Smooth muscle cell (in vitro differentiated cells): ENCODE data around the gene CD82. TPM values are rescaled to one million over a fixed set of nuclear protein-coding genes. Genes with fewer than 3 reads are reported as not detected.

ENCODE experiments used
- DNase-seq: peaks from one replicate; lab custom pipeline; 2025; ENCODE audit not compliant: unreplicated experiment; lab: John Stamatoyannopoulos, UW
- H2AFZ ChIP-seq: fragments of 200-600 bp; sonication (generic); 2 replicates; pipeline ENCODE4 v1.6.0; 2016; ENCODE audit warnings: antibody characterized with exemption, low read depth, mild to moderate bottlenecking
- H3F3A ChIP-seq: fragments of 200-600 bp; sonication (generic); 2 replicates; pipeline ENCODE4 v1.6.0; 2017; ENCODE audit warnings: antibody characterized with exemption, low read depth
- H3K27ac ChIP-seq: fragments of 200-600 bp; sonication (generic); 2 replicates; pipeline ENCODE4 v1.5.1; 2016; ENCODE audit warnings: low read depth, mild to moderate bottlenecking
- H3K27me3 ChIP-seq: fragments of 200-600 bp; sonication (generic); 2 replicates; pipeline ENCODE4 v1.6.1; 2016; ENCODE audit warnings: low read depth, mild to moderate bottlenecking
- H3K36me3 ChIP-seq: fragments of 200-600 bp; sonication (generic); 2 replicates; pipeline ENCODE4 v1.5.1; 2016; ENCODE audit warnings: low read depth
- H3K4me1 ChIP-seq: fragments of 200-600 bp; sonication (generic); 2 replicates; pipeline ENCODE4 v1.5.1; 2016; ENCODE audit warnings: low read depth
- H3K4me2 ChIP-seq: fragments of 200-600 bp; sonication (generic); 2 replicates; pipeline ENCODE4 v1.6.0; 2016; ENCODE audit warnings: mild to moderate bottlenecking
- H3K4me3 ChIP-seq: fragments of 200-600 bp; sonication (generic); 2 replicates; pipeline ENCODE4 v1.5.1; 2016; ENCODE audit warnings: mild to moderate bottlenecking
- H3K79me2 ChIP-seq: fragments of 200-600 bp; sonication (generic); 2 replicates; pipeline ENCODE4 v1.6.0; 2016; ENCODE audit warnings: low read depth, mild to moderate bottlenecking
- H3K9ac ChIP-seq: fragments of 200-600 bp; sonication (generic); 2 replicates; pipeline ENCODE4 v1.6.0; 2016; ENCODE audit warnings: low read depth
- H3K9me3 ChIP-seq: fragments of 200-600 bp; sonication (generic); replicated peaks from 2 replicates; pipeline ENCODE4 v1.5.1; 2016; ENCODE audit warnings: low read depth
- H4K20me1 ChIP-seq: fragments of 200-600 bp; sonication (generic); 2 replicates; pipeline ENCODE4 v1.6.0; 2016; ENCODE audit warnings: low read depth
- CTCF ChIP-seq: fragments of 200-600 bp; sonication (generic); IDR thresholded peaks from 2 replicates; pipeline ENCODE4 v1.5.1; 2017; ENCODE audit warnings: borderline replicate concordance, mild to moderate bottlenecking, antibody characterized with exemption; ENCODE audit not compliant: insufficient read depth, poor library complexity, severe bottlenecking
- WGBS: methylation state at CpG from one replicate; pipeline ENCODE4 v1.1.7; 2016; ENCODE audit warnings: low lambda C conversion rate; 5-methylcytosine and 5-hydroxymethylcytosine counted together
- polyA plus RNA-seq: library from polyadenylated mRNA; unstranded; fragments of >200 nt; fragmentation: Nextera tagmentation; extraction: Ambion mirVana; gene quantifications from 2 replicates; pipeline ENCODE4 v1.2.1, GENCODE V29; 2016
- total RNA-seq: library from RNA; depleted of rRNA; stranded (reverse); fragments of >200 nt; gene quantifications from 2 replicates; pipeline ENCODE4 v1.2.3, GENCODE V29; 2014

Gene CD82
- total and polyA plus RNA-seq, 2 experiments from 2014 or later: 58.6 to 270 TPM

GRCh38 chr11:44580701-44581100 lies 15.2 kb downstream of the CD82 start:
- 55% methylated on average over 2 of the region's 2 CpGs for WGBS
- Histone ChIP-seq H3K27me3 (no peaks in the 10 kb centered on the region), H3K4me1 (peaks cover 6% of the 10 kb centered on the region), H3K27ac (no peak overlapping the region), H3K4me2 (no peak overlapping the region), H3K9ac (no peak overlapping the region), H3F3A (no peaks in the 10 kb centered on the region), H3K9me3 (no peaks in the 10 kb centered on the region), H2AFZ (no peak overlapping the region), H3K36me3 (no peaks in the 10 kb centered on the region), H4K20me1 (peaks cover 35% of the 10 kb centered on the region), H3K4me3 (no peak overlapping the region), H3K79me2 (peaks cover 10% of the 10 kb centered on the region)
- no peak for TF ChIP-seq CTCF
- DNase-seq: no peak

- Histone ChIP-seq H3K79me2 (peaks cover 10% of the 10 kb centered on the region), H3K4me3 (no peak overlapping the region), H3K9ac (no peak overlapping the region), H2AFZ (no peak overlapping the region), H3K36me3 (no peaks in the 10 kb centered on the region), H4K20me1 (peaks cover 41% of the 10 kb centered on the region), H3K4me2 (no peak overlapping the region), H3K27me3 (no peaks in the 10 kb centered on the region), H3K4me1 (peaks cover 6% of the 10 kb centered on the region), H3K9me3 (no peaks in the 10 kb centered on the region), H3F3A (no peaks in the 10 kb centered on the region), H3K27ac (no peak overlapping the region)
- no peak for TF ChIP-seq CTCF
- DNase-seq: no peak
- WGBS: 90% methylated on average over 3 of the region's 3 CpGs
These were observed 15.8 kb downstream of the CD82 start for GRCh38 chr11:44581246-44581645.

- no peaks in the 10 kb centered on the region for H3K79me2 ChIP-seq
- TF ChIP-seq CTCF: no peak
- no peak overlapping the region for H3K4me3 ChIP-seq
- peaks cover 52% of the 10 kb centered on the region for H4K20me1 ChIP-seq
- no peak overlapping the region for H2AFZ ChIP-seq
- no peaks in the 10 kb centered on the region for H3K27me3 ChIP-seq
- no peaks in the 10 kb centered on the region for H3K9me3 ChIP-seq
- WGBS: 73% methylated on average over 3 of the region's 3 CpGs
- DNase-seq: no peak
- no peaks in the 10 kb centered on the region for H3F3A ChIP-seq
- peaks cover 6% of the 10 kb centered on the region for H3K4me1 ChIP-seq
- H3K27ac ChIP-seq: no peak overlapping the region
- no peak overlapping the region for H3K4me2 ChIP-seq
- H3K36me3 ChIP-seq: no peaks in the 10 kb centered on the region
- H3K9ac ChIP-seq: no peak overlapping the region
These were observed 17.3 kb downstream of the CD82 start for GRCh38 chr11:44582641-44583352.

GRCh38 chr11:44583353-44583669 lies 17.8 kb downstream of the CD82 start:
- H3K27me3 ChIP-seq: no peaks in the 10 kb centered on the region
- no peaks in the 10 kb centered on the region for H3K79me2 ChIP-seq

More at GRCh38 chr11:44583353-44583669, 17.8 kb downstream of the CD82 start:
- H3K9me3 ChIP-seq: no peaks in the 10 kb centered on the region
- H3K4me1 ChIP-seq: peaks cover 6% of the 10 kb centered on the region
- H3F3A ChIP-seq: no peaks in the 10 kb centered on the region
- H3K27ac ChIP-seq: no peak overlapping the region
- H4K20me1 ChIP-seq: peaks cover 51% of the 10 kb centered on the region
- 94% methylated on average over 2 of the region's 2 CpGs for WGBS
- TF ChIP-seq CTCF: no peak
- no peak overlapping the region for H3K4me3 ChIP-seq
- no peak overlapping the region for H3K9ac ChIP-seq
- no peak overlapping the region for H2AFZ ChIP-seq
- H3K36me3 ChIP-seq: no peaks in the 10 kb centered on the region
- H3K4me2 ChIP-seq: no peak overlapping the region
- DNase-seq: no peak
